ENCODE data around the gene NCCRP1.

The NCCRP1 gene

DNA sequence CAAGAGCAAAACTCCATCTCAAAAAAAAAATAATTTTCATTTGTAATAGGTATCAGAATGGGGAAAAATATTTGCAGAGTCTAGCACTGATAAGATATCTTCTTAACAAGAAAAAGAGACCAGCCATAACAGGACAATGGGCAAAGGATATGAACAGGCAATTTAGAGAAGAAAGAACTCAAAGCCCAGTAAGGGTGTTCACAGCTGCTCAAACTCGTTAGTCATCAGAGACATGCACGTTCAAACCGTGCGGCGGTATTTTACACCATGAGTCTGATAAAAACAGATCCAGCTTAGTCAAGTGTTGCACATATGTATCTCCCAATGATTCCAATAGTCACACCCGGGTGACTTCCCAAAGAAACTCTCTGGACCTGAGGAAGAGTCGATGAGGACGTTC, 13.7 kb upstream of the NCCRP1 start:
- ChIA-PET POLR2A (no interaction called here), CTCF (interaction anchor here (0.6 to 1.7 kb wide), 2 partner anchors 37 to 111 kb away, joined by 3 to 8 read pairs; no protein-coding TSS in a partner anchor)
- WGBS (ENCODE audit: insufficient coverage): 100% methylated on average over 8 of the region's 8 CpGs
- no peak for DNase-seq
- Histone ChIP-seq H3K27ac (ENCODE audit: insufficient read depth in 1 of 2, low read depth in 1 of 2, low read length in 2 of 2, poor library complexity in 1 of 2, severe bottlenecking in 2 of 2) (no peak overlapping the region), H3K9me3 (ENCODE audit: control extremely low read depth in 1 of 5, control insufficient read depth in 4 of 5, insufficient read depth in 2 of 5, low read depth in 1 of 5, low read length in 4 of 5) (peaks cover 0 to 1% (median 0%) of the 10 kb centered on the region in 5 experiments), H3K4me1 (ENCODE audit: control extremely low read depth in 1 of 4, control insufficient read depth in 4 of 4, insufficient read depth in 4 of 4, low read length in 3 of 4) (peaks cover 0 to 4% (median under 1%) of the 10 kb centered on the region in 4 experiments), H3K4me3 (ENCODE audit: control insufficient read depth in 1 of 7, extremely low read depth in 1 of 7, insufficient read depth in 4 of 7, low read depth in 2 of 7, low read length in 6 of 7) (no peak overlapping the region), H3K36me3 (ENCODE audit: control insufficient read depth in 4 of 4, insufficient read depth in 4 of 4, low read length in 3 of 4) (peaks cover 0 to 19% (median 11%) of the 10 kb centered on the region in 4 experiments), H3K27me3 (replicated peaks in 2 of 5; ENCODE audit: control insufficient read depth in 4 of 5, insufficient read depth in 5 of 5, low read length in 4 of 5) (no peaks in the 10 kb centered on the region)

DNA sequence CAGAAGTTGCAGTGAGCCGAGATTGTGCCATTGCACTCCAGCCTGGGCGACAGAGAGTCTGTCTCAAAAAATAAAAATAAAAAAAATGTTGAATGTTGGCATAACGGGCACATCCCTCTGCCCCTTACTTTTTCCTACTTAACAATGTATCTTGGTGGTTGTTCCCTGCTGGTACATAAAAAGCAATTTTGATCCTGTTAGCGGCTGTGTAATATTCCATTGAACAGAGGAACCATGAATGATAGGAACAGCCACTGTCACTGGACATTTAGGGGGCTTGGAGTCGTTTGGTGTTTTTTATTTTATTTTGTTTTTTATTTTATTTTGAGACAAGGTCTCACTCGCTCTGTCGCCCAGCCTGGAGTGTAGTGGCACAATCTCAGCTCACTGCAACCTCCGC, 10.4 kb upstream of the NCCRP1 start:
- no peak overlapping the region for H3K4me3 ChIP-seq (ENCODE audit: control insufficient read depth in 1 of 7, extremely low read depth in 1 of 7, insufficient read depth in 4 of 7, low read depth in 2 of 7, low read length in 6 of 7)
- H3K9me3 ChIP-seq (ENCODE audit: control extremely low read depth in 1 of 5, control insufficient read depth in 4 of 5, insufficient read depth in 2 of 5, low read depth in 1 of 5, low read length in 4 of 5): peaks cover 0 to 1% (median 0%) of the 10 kb centered on the region in 5 experiments
- no peaks in the 10 kb centered on the region for H3K27me3 ChIP-seq (replicated peaks in 2 of 5; ENCODE audit: control insufficient read depth in 4 of 5, insufficient read depth in 5 of 5, low read length in 4 of 5)
- peaks cover 0 to 4% (median under 1%) of the 10 kb centered on the region in 4 experiments for H3K4me1 ChIP-seq (ENCODE audit: control extremely low read depth in 1 of 4, control insufficient read depth in 4 of 4, insufficient read depth in 4 of 4, low read length in 3 of 4)
- CTCF ChIA-PET: interaction anchor here (0.8 to 1.5 kb wide), 5 partner anchors 13 to 60 kb away, joined by 3 to 4 read pairs (median 3); no protein-coding TSS in a partner anchor
- WGBS (ENCODE audit: insufficient coverage): 97% methylated on average over 4 of the region's 8 CpGs
- no peak for DNase-seq
- POLR2A ChIA-PET: no interaction called here
- no peak overlapping the region for H3K27ac ChIP-seq (ENCODE audit: insufficient read depth in 1 of 2, low read depth in 1 of 2, low read length in 2 of 2, poor library complexity in 1 of 2, severe bottlenecking in 2 of 2)
- H3K36me3 ChIP-seq (ENCODE audit: control insufficient read depth in 4 of 4, insufficient read depth in 4 of 4, low read length in 3 of 4): no peaks in the 10 kb centered on the region

DNA sequence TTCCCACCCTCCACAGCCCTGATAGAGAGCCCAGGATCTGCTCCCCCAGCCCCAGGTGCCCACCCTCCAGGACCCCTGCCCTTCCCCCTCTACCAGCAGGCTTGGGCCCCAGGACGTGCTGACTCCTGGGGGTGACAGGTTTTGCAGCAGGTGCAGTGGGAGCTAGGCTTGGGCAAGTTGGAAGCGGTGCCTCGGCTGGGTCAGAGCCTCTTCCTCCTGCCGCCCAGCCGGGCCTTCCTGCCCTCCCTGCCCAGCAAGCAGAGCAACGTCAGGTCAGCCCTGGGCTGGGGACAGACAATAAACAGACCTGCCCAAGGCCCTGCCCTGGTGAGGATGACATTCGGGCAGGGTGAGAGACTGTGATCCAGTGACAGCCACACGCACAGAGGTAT, 9.2 kb upstream of the NCCRP1 start:
- no peak overlapping the region for H3K27ac ChIP-seq (ENCODE audit: insufficient read depth in 1 of 2, low read depth in 1 of 2, low read length in 2 of 2, poor library complexity in 1 of 2, severe bottlenecking in 2 of 2)
- H3K27me3 ChIP-seq (replicated peaks in 2 of 5; ENCODE audit: control insufficient read depth in 4 of 5, insufficient read depth in 5 of 5, low read length in 4 of 5): no peaks in the 10 kb centered on the region
- peaks cover 0 to 4% (median under 1%) of the 10 kb centered on the region in 4 experiments for H3K4me1 ChIP-seq (ENCODE audit: control extremely low read depth in 1 of 4, control insufficient read depth in 4 of 4, insufficient read depth in 4 of 4, low read length in 3 of 4)
- no peak overlapping the region for H3K4me3 ChIP-seq (ENCODE audit: control insufficient read depth in 1 of 7, extremely low read depth in 1 of 7, insufficient read depth in 4 of 7, low read depth in 2 of 7, low read length in 6 of 7)
- DNase-seq: no peak
- no peaks in the 10 kb centered on the region for H3K36me3 ChIP-seq (ENCODE audit: control insufficient read depth in 4 of 4, insufficient read depth in 4 of 4, low read length in 3 of 4)
- CTCF ChIA-PET: interaction anchor here (1.0 to 1.7 kb wide), 5 partner anchors 11 to 74 kb away, joined by 3 to 5 read pairs (median 4); no protein-coding TSS in a partner anchor
- WGBS (ENCODE audit: insufficient coverage): 56% methylated on average over 7 of the region's 8 CpGs
- POLR2A ChIA-PET: no interaction called here
- peaks cover 0 to 1% (median 0%) of the 10 kb centered on the region in 5 experiments for H3K9me3 ChIP-seq (ENCODE audit: control extremely low read depth in 1 of 5, control insufficient read depth in 4 of 5, insufficient read depth in 2 of 5, low read depth in 1 of 5, low read length in 4 of 5)

DNA sequence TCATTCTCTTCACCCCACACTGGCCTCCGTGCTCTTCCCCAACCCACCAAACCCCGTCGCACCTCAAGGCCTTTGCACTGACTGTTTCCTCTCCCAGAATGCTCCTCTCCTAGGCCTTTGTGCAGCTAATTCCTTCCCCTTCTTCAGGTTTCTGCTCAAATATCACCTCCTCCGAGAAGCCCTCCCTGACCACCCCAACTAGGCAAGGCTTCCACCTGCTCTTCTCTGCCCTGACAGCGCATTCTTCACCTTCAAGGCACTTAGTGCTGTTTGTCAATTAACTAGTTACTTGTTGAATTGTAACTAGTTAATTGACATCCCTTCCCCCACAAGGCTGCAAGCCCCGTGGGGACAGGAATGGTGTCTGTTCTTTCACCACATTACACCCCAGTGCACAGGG, 7.8 kb upstream of the NCCRP1 start:
- peaks cover 0 to 4% (median under 1%) of the 10 kb centered on the region in 4 experiments for H3K4me1 ChIP-seq (ENCODE audit: control extremely low read depth in 1 of 4, control insufficient read depth in 4 of 4, insufficient read depth in 4 of 4, low read length in 3 of 4)
- H3K4me3 ChIP-seq (ENCODE audit: control insufficient read depth in 1 of 7, extremely low read depth in 1 of 7, insufficient read depth in 4 of 7, low read depth in 2 of 7, low read length in 6 of 7): no peak overlapping the region
- no peaks in the 10 kb centered on the region for H3K36me3 ChIP-seq (ENCODE audit: control insufficient read depth in 4 of 4, insufficient read depth in 4 of 4, low read length in 3 of 4)
- no peak for DNase-seq
- no peak overlapping the region for H3K27ac ChIP-seq (ENCODE audit: insufficient read depth in 1 of 2, low read depth in 1 of 2, low read length in 2 of 2, poor library complexity in 1 of 2, severe bottlenecking in 2 of 2)
- peaks cover 0 to 2% (median 0%) of the 10 kb centered on the region in 5 experiments for H3K27me3 ChIP-seq (replicated peaks in 2 of 5; ENCODE audit: control insufficient read depth in 4 of 5, insufficient read depth in 5 of 5, low read length in 4 of 5)
- peaks cover 0 to 1% (median 0%) of the 10 kb centered on the region in 5 experiments for H3K9me3 ChIP-seq (ENCODE audit: control extremely low read depth in 1 of 5, control insufficient read depth in 4 of 5, insufficient read depth in 2 of 5, low read depth in 1 of 5, low read length in 4 of 5)
- 76% methylated on average over 4 of the region's 6 CpGs for WGBS (ENCODE audit: insufficient coverage)
- ChIA-PET POLR2A (no interaction called here), CTCF (interaction anchor here (1.7 kb wide), 1 partner anchor 76 kb away, joined by 3 read pairs; no protein-coding TSS in a partner anchor)

DNA sequence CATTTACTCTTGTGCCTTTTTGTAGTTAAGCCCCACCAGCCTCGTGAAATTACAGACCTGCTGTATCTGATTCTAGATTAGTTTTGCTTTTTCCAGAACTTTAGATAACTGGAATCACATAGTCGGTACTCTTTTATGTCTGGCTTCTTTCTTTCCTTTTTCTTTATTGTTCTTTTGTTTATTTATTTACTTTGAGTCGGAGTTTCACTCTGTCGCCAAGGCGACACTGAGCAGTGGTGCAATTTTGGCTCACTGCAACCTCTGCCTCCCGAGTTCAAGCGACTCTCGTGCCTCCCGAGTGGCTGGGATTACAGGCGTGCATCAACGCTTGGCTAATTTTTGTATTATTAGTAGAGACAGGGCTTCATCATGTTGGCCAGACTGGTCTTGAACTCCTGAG, 6.0 kb upstream of the NCCRP1 start:
- no peak for DNase-seq
- Histone ChIP-seq H3K27ac (ENCODE audit: insufficient read depth in 1 of 2, low read depth in 1 of 2, low read length in 2 of 2, poor library complexity in 1 of 2, severe bottlenecking in 2 of 2) (no peak overlapping the region), H3K27me3 (replicated peaks in 2 of 5; ENCODE audit: control insufficient read depth in 4 of 5, insufficient read depth in 5 of 5, low read length in 4 of 5) (peaks cover 0 to 16% (median 4%) of the 10 kb centered on the region in 5 experiments), H3K4me3 (ENCODE audit: control insufficient read depth in 1 of 7, extremely low read depth in 1 of 7, insufficient read depth in 4 of 7, low read depth in 2 of 7, low read length in 6 of 7) (no peak overlapping the region), H3K4me1 (ENCODE audit: control extremely low read depth in 1 of 4, control insufficient read depth in 4 of 4, insufficient read depth in 4 of 4, low read length in 3 of 4) (peaks cover 0 to 6% (median 0%) of the 10 kb centered on the region in 4 experiments), H3K9me3 (ENCODE audit: control extremely low read depth in 1 of 5, control insufficient read depth in 4 of 5, insufficient read depth in 2 of 5, low read depth in 1 of 5, low read length in 4 of 5) (peaks cover 0 to 1% (median 0%) of the 10 kb centered on the region in 5 experiments), H3K36me3 (ENCODE audit: control insufficient read depth in 4 of 4, insufficient read depth in 4 of 4, low read length in 3 of 4) (no peaks in the 10 kb centered on the region)
- ChIA-PET CTCF (no interaction called here), POLR2A (interaction anchor here (0.6 kb wide), 1 partner anchor 28 kb away, joined by 3 read pairs; no protein-coding TSS in a partner anchor)
- WGBS (ENCODE audit: insufficient coverage): 89% methylated on average over 7 of the region's 11 CpGs

DNA sequence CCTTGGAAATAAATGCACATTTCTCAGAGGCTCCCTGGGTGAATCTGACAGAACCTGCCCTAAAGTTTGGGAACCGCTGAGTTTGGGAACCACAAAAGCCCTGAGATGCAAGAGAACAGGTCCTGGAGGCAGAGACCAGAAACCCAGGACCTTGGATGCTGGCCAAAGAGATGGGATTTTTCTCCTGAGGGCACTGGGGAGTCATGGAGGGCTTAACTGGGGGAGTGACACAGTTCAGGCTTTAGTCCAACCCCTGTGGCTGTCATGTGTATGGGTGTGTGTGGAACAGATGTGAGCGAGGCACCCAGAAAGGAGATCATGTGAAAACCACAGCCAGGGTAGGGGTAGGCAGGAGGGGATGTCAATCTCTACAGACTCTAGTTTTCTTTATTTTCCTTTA, 3.9 kb upstream of the NCCRP1 start:
- DNase-seq: no peak
- Histone ChIP-seq H3K27me3 (replicated peaks in 2 of 5; ENCODE audit: control insufficient read depth in 4 of 5, insufficient read depth in 5 of 5, low read length in 4 of 5) (peaks cover 0 to 36% (median 14%) of the 10 kb centered on the region in 5 experiments), H3K4me3 (ENCODE audit: control insufficient read depth in 1 of 7, extremely low read depth in 1 of 7, insufficient read depth in 4 of 7, low read depth in 2 of 7, low read length in 6 of 7) (no peak overlapping the region), H3K27ac (ENCODE audit: insufficient read depth in 1 of 2, low read depth in 1 of 2, low read length in 2 of 2, poor library complexity in 1 of 2, severe bottlenecking in 2 of 2) (no peak overlapping the region), H3K36me3 (ENCODE audit: control insufficient read depth in 4 of 4, insufficient read depth in 4 of 4, low read length in 3 of 4) (no peaks in the 10 kb centered on the region), H3K9me3 (ENCODE audit: control extremely low read depth in 1 of 5, control insufficient read depth in 4 of 5, insufficient read depth in 2 of 5, low read depth in 1 of 5, low read length in 4 of 5) (peaks cover 0 to 1% (median 0%) of the 10 kb centered on the region in 5 experiments), H3K4me1 (ENCODE audit: control extremely low read depth in 1 of 4, control insufficient read depth in 4 of 4, insufficient read depth in 4 of 4, low read length in 3 of 4) (peaks cover 0 to 16% (median 6%) of the 10 kb centered on the region in 4 experiments)
- ChIA-PET CTCF (no interaction called here), POLR2A (no interaction called here)
- 100% methylated on average over 1 of the region's 2 CpGs for WGBS (ENCODE audit: insufficient coverage)

DNA sequence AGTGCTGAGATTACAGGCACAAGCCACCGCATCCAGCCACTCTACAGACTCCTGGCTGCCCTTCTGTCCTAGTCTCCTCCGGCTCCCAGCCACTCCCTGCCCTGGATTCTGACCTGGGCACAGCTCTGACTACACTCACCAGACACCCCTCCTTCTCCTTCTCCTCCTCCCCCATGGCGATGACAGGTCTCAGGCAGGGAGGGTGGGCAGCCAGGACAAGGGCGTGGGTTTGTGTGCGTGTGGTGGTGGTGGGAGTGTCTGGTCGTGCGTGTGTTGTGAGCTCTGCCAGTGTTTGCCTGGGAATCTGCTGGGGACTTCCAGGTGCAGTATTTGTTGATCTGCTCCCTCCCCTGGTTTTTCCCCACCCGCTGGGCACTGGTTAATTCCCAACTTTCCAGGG, 3.0 kb upstream of the NCCRP1 start:
- DNase-seq: no peak
- peaks cover 0 to 16% (median 6%) of the 10 kb centered on the region in 4 experiments for H3K4me1 ChIP-seq (ENCODE audit: control extremely low read depth in 1 of 4, control insufficient read depth in 4 of 4, insufficient read depth in 4 of 4, low read length in 3 of 4)
- H3K4me3 ChIP-seq (ENCODE audit: control insufficient read depth in 1 of 7, extremely low read depth in 1 of 7, insufficient read depth in 4 of 7, low read depth in 2 of 7, low read length in 6 of 7): no peak overlapping the region
- H3K27me3 ChIP-seq (replicated peaks in 2 of 5; ENCODE audit: control insufficient read depth in 4 of 5, insufficient read depth in 5 of 5, low read length in 4 of 5): peaks cover 0 to 45% (median 18%) of the 10 kb centered on the region in 5 experiments
- WGBS (ENCODE audit: insufficient coverage): 100% methylated on average over 1 of the region's 8 CpGs
- ChIA-PET POLR2A (interaction anchor here (0.6 kb wide), 1 partner anchor 636 kb away, joined by 3 read pairs; no protein-coding TSS in a partner anchor), CTCF (no interaction called here)
- no peaks in the 10 kb centered on the region for H3K36me3 ChIP-seq (ENCODE audit: control insufficient read depth in 4 of 4, insufficient read depth in 4 of 4, low read length in 3 of 4)
- H3K9me3 ChIP-seq (ENCODE audit: control extremely low read depth in 1 of 5, control insufficient read depth in 4 of 5, insufficient read depth in 2 of 5, low read depth in 1 of 5, low read length in 4 of 5): no peaks in the 10 kb centered on the region
- H3K27ac ChIP-seq (ENCODE audit: insufficient read depth in 1 of 2, low read depth in 1 of 2, low read length in 2 of 2, poor library complexity in 1 of 2, severe bottlenecking in 2 of 2): no peak overlapping the region
